SIG-M5 treated with dmso at 0.1 percent for 504 hours (cell line): Measurements from ENCODE around the gene WDSUB1.

ENCODE experiments used
- DNase-seq: peaks from one replicate; lab custom pipeline; 2025; ENCODE audit not compliant: unreplicated experiment; lab: John Stamatoyannopoulos, UW

The WDSUB1 gene, protein sequence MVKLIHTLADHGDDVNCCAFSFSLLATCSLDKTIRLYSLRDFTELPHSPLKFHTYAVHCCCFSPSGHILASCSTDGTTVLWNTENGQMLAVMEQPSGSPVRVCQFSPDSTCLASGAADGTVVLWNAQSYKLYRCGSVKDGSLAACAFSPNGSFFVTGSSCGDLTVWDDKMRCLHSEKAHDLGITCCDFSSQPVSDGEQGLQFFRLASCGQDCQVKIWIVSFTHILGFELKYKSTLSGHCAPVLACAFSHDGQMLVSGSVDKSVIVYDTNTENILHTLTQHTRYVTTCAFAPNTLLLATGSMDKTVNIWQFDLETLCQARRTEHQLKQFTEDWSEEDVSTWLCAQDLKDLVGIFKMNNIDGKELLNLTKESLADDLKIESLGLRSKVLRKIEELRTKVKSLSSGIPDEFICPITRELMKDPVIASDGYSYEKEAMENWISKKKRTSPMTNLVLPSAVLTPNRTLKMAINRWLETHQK

DNA sequence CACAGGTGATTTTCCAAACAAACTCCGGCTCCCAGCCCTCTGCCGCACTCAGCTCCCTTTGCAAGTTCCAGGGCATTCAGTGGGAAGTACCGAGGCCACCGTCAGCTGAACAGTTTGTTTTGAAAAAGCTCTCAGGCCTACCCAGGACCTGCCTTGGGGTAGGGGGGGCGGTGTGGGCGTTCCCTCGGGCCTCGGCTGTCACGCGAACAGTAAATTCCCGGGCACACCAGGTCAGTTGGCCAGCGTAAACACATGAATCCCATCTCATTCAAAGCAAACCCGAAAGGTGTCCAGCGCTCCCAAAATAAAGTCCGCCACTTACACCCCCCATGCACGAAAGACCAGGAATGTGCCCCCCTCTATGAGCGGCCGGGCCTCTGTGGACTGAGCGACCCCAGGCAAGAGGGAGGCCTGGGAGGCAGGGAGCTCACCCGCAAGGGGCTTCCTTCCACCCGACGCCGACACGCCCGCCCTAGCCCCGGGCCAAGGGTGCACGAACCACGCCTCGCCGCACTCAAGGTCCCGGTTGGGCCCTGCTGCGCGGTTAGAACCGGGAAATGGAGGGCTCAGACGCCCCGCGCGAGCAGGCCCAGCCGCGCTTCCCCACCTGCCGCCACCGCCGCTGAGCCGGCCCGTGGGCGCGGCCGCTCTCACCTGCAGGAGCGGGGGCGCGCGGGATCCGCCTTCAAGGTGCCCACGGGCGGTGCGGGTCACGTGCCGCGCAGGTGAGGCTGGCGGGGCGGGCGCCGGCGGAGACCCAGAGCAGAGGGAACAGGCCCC is at the start of gene WDSUB1:
WDSUB1 (minus strand) TSS at position 775 of the 780 bp plus-strand sequence. CDS start 3,634 bp downstream, outside the sequence.
- peak; percentile 57 for DNase-seq

DNA sequence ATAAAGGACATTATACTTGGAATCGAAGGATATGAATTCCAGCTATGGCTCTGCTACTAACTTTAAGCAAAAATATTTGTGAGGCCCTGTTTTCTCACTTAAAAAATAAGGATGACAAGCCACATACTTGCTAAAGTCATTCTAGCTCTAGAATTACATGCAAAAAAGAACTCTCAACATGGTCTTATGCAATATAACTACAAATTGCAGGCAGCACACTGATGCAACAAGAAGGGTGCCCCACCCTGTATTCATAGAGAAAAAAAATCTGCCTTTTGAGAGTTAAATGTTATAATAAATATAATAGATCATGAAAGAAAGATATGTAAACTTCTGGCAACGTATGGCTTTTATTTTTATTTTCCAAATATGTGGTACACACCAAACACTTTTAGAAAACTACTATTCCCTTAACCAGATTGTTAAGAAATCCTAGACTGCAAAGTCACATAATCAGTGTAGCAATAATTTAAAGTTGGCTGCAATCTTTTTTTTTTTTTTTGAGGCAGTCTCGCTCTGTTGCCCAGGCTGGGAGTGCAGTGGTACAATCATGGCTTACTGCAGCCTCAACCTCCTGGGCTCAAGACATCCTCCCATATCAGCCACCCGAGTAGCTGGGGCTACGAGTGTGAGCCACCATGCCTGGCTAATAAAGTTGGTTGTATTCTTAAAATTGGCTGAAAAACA is 40.2 kb upstream of the WDSUB1 start:
- DNase-seq: peak; percentile 83

DNA sequence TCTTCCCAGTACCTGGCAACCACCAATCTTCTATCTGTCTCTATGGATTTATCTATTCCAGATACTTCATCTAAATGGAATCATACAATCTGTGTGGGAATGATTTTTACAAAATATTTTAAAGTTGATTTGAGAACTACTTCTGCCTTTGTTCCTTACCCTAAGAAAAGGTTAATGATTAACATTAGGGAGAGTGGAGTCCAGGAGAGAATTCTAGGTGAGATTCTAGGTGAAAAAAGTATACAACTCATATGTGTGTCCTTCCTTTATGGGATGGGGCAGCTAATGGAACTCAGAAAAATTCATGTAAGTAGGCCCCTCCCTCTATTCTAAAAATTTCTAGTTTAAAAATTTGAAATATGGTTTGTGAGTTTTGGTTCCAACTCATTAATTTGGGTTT is 35.9 kb upstream of the WDSUB1 start:
- DNase-seq: no peak

DNA sequence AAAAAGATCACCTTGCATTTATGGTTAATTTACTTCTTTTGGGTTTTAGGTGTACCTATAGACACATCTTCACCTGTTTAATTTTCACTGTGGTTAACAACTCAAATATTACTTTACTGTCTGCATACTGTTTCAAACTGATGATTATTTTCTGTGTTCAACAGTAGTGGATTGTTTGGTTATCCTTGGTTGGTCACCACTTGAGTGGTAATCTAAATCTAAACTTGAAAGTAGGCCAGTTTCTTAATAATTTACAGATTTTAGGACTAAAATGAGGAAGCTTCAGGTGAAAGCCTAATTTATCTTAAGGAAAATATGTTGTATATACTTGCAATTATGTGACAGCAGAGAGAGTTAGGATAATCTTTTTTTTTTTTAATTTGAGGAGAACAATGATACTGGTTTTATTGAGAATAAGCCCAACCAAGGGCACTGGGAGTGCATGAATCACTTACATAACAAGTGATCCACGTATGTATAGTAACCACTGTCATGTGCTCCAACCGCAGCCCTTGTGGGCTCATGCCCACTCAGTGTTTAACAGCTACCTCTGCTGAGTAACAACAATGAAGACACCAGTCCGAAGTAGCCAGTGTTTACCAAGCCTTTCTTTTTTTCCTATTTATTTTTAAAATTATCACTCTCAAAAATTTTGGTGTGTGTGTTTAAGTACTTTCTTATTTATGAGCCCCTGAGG is 31.0 kb upstream of the WDSUB1 start:
- no peak for DNase-seq

DNA sequence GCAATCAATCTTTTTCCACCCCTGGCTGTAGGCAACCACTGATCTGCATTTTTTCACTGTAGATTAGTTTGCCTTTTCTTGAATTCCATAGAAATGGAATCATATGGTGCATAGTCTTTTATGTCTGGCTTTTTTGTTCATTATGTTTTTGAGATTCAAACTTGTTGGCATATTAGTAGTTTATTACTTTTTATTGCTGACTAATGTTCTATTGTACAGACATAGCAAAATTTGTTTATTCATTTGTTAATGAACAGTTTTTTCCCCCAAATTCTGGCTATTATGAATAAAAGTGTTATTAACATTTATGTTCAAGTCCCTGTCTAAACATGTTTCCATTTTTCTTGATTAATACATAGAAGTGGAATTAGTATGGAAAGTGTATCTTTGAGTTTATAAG is 21.4 kb upstream of the WDSUB1 start:
- no peak for DNase-seq

DNA sequence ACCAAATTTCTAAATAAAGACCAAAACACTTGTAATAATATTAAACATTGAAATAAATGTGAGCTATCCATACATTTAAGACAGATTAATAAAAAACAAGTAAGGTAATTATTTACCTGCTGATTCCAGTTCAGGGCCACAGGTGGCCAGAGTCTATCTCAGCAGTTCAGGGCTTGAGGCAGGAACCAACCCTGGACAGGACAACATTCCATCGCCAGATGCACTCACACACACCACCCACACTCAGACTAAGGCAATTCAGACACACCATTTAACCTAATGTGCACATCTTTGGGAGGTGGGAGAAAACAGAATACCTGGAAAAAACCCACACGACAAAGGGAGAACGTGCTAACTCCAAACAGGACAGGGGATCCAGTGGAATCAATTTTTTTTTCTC is 14.1 kb upstream of the WDSUB1 start:
- no peak for DNase-seq

DNA sequence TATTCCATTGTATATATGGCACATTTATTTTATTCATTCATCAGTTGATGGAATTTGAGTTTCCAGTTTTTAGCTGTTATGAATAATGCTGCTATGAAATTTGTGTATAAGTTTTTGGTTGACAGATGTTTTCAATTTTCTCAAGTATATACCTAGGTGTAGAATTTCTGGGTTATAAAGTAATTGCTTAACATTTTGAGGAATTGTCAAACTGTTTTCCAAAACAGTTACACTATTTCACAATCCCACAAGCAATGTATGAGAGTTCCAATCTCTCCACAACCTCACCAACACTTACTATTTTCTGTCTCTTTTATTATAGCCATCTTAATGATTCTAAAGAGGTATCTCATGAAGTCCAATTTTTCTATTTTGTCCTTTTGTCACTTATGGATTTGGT is 12.5 kb upstream of the WDSUB1 start:
- DNase-seq: no peak

DNA sequence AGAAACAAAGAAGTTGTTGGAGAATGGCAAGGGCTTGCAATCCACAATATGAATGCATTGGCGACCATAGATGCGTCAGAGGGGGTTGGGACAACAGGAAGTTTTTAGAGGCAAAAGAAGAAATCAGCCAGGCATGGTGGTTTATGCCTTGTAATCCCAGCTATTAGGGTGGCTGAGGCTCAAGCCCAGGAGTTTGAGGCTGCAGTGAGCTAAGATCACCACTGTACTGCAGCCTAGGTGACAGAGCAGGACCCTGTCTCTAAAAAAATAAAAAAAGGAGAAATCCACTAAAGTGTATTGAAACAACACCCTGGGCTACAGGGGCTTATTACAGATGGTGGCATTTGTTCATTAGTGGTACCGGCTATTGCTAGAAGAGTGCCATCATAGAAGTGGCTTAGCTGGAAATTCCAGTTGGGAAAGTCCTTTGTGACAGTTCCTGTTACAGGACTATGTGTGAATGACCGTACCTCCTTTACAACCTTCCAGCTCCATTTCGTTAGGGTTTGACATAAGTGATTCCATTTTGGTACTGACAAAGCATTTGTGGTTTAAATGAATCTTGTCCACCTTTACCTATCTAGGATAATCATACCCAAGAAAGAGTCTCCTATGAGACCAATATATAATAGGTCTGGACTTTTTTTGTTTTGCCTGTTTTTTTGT is 10.7 kb upstream of the WDSUB1 start:
- no peak for DNase-seq

DNA sequence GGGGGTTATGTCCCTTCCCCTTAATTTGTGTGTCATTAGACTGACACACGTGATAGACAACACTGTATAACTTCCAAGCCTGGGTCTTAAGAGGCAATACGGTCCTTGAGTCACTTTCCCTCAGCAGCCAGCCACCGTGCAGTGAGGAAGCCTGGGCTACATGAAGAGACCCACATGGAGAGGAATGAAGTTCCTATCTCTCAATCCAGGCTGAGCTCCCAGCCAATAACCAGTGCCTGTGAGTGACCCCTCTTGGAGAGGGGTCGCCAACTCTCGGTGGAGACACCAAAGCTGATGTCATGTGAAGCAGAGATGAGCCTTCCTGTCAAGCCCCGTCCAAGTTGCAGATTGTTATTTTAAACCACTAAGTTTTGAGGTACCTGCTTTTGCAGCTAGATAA is 5.7 kb upstream of the WDSUB1 start:
- DNase-seq: no peak

DNA sequence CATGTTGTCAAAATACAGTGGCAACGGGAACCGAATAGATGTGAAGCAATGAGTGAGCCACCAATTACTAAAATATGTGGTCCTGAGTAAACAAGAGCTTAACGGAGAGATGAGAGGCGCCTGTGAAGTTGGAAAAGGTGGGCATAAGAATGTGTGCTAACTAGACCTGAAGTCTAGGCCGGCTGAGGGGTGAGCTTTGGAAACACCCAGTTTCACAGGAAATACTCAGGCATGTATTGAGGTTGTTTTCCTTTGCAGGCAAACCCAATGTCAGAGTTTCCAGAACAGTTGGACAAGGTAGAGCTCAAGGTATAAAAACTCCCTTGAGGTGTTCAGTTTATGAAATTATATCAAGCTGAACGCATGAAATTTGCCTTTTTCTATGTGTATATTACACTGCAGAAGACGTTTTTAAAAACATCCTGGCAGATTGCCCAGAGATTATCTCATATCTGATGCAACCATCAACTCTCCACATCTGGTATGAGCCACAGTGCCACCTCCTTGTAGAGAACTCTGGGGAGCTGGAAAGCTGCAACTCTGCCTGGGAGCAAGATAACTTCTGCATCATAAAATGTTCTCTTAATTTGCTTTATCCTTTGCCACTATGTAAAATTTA is 3.9 kb upstream of the WDSUB1 start:
- peak; percentile 91 for DNase-seq

DNA sequence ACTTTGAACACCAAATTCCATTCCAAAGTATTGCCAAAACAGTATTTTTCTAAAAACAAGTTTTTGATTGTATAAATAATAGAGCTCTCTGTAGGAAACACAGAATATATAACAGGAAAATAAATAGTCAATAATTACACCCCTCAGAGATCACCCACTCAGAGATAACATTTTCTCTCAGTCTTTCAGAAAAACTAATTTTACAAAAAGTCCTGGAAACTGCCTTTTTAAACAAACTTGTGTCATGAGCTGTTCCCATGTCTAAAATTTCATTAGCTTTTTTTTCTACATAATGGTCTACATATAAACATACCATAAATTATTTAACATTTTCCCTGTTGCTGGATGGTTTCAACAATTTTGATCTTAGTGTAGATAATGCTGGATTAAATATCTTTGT is 1.2 kb upstream of the WDSUB1 start:
- DNase-seq: no peak

DNA sequence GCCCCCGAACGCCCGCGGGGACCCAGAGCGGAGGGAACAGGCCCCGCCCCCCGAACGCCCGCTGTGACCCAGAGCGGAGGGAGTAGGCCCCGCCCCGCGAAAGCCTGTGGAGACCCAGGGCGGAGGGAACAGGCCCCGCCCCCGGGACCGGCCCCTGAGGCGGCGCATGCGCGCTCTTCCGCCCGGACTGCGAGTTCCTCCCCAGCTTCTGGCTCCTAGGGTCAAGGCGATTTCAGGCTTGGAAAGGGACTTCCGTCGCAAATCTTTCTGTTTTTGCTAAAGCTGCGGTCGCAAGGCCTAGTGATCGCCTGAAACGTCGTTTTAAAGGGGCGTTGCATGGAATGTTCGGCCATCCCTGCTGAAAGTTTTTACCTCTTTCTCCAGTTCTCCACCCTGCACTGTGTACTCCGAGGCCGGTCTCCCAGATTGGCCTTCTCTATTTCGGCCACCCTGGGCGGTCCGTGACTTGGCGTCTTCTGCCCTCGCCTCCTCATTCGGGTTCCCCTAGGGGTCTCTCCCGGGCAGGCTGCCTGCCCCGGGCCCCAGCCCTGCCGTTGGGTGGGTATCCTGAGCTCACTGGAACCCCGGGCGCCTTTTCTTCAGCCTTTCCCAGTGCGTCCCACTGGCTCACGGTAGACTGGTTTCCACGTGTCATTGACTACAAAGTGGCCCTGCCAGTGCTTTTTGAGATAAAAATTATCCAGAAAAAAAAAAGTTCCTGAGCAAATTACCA is 372 bp upstream of the WDSUB1 start:
- DNase-seq: peak; percentile 96

DNA sequence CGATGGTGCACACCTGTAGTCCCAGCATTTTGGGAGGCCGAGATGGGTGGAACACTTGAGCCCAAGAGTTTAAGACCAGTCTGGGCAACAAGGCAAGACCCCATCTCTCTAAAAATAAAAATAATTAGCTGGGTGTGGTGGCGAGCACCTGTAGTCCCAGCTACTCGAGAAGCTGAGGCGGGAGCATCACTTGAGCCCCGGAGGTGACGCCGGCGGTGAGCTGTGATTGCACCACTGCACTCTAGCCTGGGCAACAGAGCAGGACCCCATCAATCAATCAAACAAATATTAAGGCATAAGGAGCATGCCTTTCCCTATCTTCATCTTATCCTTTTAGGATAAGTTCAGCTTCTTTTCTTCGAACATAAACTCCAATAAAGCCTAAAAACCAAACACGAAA is 1.1 kb downstream of the WDSUB1 start:
- DNase-seq: no peak

DNA sequence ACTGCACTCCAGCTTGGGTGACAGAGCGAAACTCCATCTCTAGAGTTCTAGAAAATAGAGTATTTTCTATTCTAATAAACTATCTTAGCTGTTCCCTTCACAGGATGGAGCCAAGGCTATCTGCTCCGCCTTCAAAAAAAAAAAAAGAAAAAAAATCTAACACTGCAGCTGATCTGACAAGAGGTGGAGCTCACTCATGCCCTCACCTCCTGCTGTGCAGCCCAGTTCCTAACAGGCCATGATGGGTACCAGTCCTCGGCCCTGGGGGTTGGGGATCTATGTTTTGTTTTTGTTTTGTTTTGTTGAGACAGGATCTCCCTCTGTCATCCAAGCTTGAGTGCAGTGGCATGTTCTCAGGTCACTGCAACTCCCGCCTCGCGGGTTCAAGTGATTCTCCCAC is 3.0 kb downstream of the WDSUB1 start:
- no peak for DNase-seq

DNA sequence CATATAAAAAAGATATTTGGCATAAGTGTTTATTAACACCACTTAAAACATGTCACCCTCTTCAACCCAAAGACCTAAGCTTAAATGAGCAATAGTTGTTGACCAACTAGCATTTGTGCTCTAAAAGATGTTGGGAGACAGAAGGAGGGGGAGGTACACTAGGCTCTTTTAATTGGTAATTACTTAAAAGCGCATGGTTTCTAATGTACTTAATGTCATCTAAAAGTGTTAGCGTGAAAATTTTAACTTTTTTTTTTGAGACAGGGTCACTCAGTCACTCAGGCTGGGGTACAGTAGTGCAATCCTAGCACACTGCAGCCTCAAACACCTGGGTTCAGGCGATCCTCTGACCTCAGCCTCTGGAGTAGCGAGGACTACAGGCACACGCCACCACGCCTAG is 5.5 kb downstream of the WDSUB1 start:
- DNase-seq: no peak

DNA sequence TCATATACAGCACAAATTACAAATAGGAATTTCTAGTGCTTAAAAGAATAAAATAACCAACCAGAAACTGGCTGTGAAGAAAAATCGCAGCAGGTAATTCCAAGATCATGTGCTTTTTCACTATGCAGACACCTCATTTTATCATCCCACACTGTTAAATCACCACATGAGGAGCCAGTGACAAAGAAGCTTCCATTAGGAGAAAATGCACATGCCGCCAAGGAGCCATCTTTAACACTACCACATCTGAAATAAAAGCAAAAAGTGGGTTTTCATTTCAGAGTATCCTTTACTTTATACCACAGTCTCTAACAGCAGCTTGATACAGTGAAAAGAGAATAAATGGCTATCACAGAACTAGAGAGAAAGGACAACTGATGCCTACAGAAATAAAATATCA is 6.8 kb downstream of the WDSUB1 start:
- no peak for DNase-seq

DNA sequence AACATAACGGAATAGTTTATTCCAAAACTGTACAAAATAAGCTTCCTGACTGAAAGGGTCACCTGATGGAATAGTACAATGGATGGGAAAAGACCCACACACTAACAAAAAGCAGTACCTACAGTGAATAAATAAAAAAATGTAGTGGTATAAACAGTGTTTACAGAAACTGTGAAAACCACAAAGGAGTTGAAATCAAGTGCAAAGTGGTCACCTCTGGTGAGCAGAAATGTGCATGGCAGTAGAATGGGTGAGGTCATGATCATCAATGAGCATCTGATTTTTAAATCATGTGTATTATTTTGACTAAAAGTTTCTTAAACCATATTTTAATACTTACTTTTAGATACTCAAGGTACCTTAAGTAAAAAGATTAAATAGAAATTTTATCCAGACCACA is 11.4 kb downstream of the WDSUB1 start:
- no peak for DNase-seq

DNA sequence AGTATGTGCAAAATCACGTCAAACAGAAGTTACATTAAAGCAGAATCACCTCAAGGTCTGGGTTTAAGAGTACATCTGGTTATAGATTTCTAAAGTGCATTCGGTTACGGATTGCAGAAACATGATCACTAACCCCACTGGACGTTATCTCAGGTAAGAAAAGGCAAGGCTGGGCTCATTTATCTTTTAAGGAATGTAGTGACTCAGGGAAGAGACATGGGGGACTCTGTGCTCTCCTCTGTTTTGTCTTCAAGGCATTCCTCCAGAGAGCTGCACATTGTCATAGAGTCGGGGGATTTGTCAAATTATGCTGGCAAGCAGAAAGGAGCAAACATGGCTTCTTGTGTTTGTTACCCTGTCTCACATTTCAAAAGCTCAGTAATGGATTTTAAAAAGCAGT is 14.3 kb downstream of the WDSUB1 start:
- no peak for DNase-seq

DNA sequence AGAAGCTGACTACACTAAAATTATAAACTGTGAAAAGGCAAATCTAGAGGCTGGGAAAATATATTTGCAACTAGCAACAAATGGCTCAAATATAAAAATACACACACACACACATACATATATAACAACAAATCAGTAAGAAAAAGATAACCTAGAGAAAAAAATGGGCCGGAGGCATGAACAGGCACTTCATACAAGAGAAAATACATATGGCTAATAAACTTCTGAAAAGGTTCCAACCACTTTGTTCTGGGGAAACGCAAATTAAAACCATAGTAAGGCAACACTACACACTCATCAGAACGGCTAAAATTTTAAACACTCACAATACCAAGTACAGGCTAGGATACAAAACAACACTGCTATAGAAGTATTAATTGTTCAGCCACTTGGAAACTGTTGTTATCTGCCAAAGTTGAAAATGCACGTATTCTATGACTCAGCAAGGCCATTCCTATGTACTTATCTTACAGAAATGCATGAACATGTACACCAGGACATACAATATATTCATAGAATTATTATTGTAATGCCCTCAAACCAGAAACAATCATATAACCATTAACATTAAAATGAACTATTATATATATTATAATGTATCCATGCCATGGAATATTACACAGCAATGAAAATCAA is 15.6 kb downstream of the WDSUB1 start:
- DNase-seq: no peak
